OCI-LY7 (cell line): Measurements from ENCODE around the gene CHPF2. TPM values are rescaled to one million over a fixed set of nuclear protein-coding genes. Genes with fewer than 3 reads are reported as not detected.

ENCODE experiments used
- BruUV-seq: library from RNA; stranded (reverse); fragments of 400-500 nt; replicated peaks from 2 replicates; lab custom pipeline; 2021; lab: Mats Ljungman, UMichigan
- CTCF ChIA-PET: fragments of 300-600 bp; sonication (Branson Sonifier 250); formaldehyde crosslinking; loops from one replicate; lab custom pipeline; 2022; ENCODE audit warnings: antibody characterized with exemption; ENCODE audit not compliant: unreplicated experiment; lab: Charles Lee
- POLR2A ChIA-PET: fragments of 300-600 bp; sonication (Branson Sonifier 250); formaldehyde crosslinking; loops from one replicate; lab custom pipeline; 2022; ENCODE audit warnings: antibody characterized with exemption; lab: Charles Lee
- DNase-seq: peaks from one replicate; pipeline ENCODE4 v3.0.0-alpha.2; 2015; ENCODE audit warnings: low spot score
- H2AFZ ChIP-seq: fragments of 200-600 bp; sonication (generic), shearing (Covaris generic); 2 replicates; pipeline ENCODE4 v1.6.1; 2014; ENCODE audit warnings: mild to moderate bottlenecking, antibody characterized with exemption, low read length, moderate library complexity
- H3K27ac ChIP-seq: fragments of 200-600 bp; sonication (generic); 2 replicates; pipeline ENCODE4 v1.5.1; 2014; ENCODE audit warnings: mixed run types, low read depth, mild to moderate bottlenecking, moderate library complexity, low read length, inconsistent platforms; ENCODE audit not compliant: poor library complexity, severe bottlenecking
- H3K36me3 ChIP-seq: fragments of 200-600 bp; sonication (generic); 2 replicates; pipeline ENCODE4 v1.6.1; 2014; ENCODE audit warnings: mild to moderate bottlenecking, antibody characterized with exemption, low read length, moderate library complexity, mixed read lengths; ENCODE audit not compliant: insufficient read depth
- H3K4me1 ChIP-seq: fragments of 200-600 bp; sonication (generic); 2 replicates; pipeline ENCODE4 v1.5.1; 2014; ENCODE audit warnings: mild to moderate bottlenecking, low read length; ENCODE audit not compliant: insufficient read depth, poor library complexity, severe bottlenecking
- H3K4me2 ChIP-seq: fragments of 200-600 bp; sonication (generic); 2 replicates; pipeline ENCODE4 v1.6.1; 2014; ENCODE audit warnings: mild to moderate bottlenecking, low read length
- H3K4me3 ChIP-seq: fragments of 200-600 bp; sonication (generic); 2 replicates; pipeline ENCODE4 v1.5.1; 2014; ENCODE audit warnings: mild to moderate bottlenecking, low read depth, low read length; ENCODE audit not compliant: poor library complexity, severe bottlenecking
- H3K79me2 ChIP-seq: fragments of 200-600 bp; sonication (generic); 2 replicates; pipeline ENCODE4 v1.6.1; 2016; ENCODE audit warnings: low read depth, mild to moderate bottlenecking, low read length, moderate library complexity, mixed read lengths; ENCODE audit not compliant: insufficient read depth
- H3K9me2 ChIP-seq: fragments of 200-600 bp; sonication (generic); 2 replicates; pipeline ENCODE4 v1.6.1; 2016; ENCODE audit warnings: mild to moderate bottlenecking, low read length, mixed read lengths; ENCODE audit not compliant: insufficient read depth
- H3K9me3 ChIP-seq: fragments of 200-600 bp; sonication (generic); 2 replicates; pipeline ENCODE4 v1.6.1; 2014; ENCODE audit warnings: mild to moderate bottlenecking, mixed run types, low read length, mixed read lengths
- H4K20me1 ChIP-seq: fragments of 200-600 bp; sonication (generic); 2 replicates; pipeline ENCODE4 v1.6.1; 2014; ENCODE audit warnings: mild to moderate bottlenecking, antibody characterized with exemption, low read length, moderate library complexity, mixed read lengths; ENCODE audit not compliant: insufficient read depth
- CTCF ChIP-seq: fragments of 200-600 bp; sonication (generic); conservative IDR thresholded peaks from 2 replicates; pipeline ENCODE4 v1.5.1; 2014; ENCODE audit warnings: mild to moderate bottlenecking, antibody characterized with exemption, low read length, moderate library complexity, mixed read lengths
- EZH2phosphoT487 ChIP-seq: fragments of 200-600 bp; sonication (generic); IDR thresholded peaks from 2 replicates; pipeline ENCODE4 v1.6.1; 2018; ENCODE audit warnings: low read depth, borderline replicate concordance, mild to moderate bottlenecking, mixed run types, antibody characterized with exemption, low read length, moderate library complexity, mixed read lengths
- intact Hi-C: fragments of 100-400 bp; cut with micrococcal nuclease; formaldehyde crosslinking; loops from one replicate; pipeline ENCODE4 v1.10.0; 2022; ENCODE audit not compliant: unreplicated experiment
- total RNA-seq, 2 experiments: library from RNA; depleted of rRNA in 1 of 2; stranded (reverse); fragments of >200 nt in 1 of 2; shearing (Covaris generic) in 1 of 2; gene quantifications; 2 replicates each; pipeline ENCODE4 v1.2.3, GENCODE V29; 2014 to 2022

The CHPF2 gene
- total RNA-seq, 2 experiments from 2014 or later, result 27.0 to 29.8 TPM

DNA sequence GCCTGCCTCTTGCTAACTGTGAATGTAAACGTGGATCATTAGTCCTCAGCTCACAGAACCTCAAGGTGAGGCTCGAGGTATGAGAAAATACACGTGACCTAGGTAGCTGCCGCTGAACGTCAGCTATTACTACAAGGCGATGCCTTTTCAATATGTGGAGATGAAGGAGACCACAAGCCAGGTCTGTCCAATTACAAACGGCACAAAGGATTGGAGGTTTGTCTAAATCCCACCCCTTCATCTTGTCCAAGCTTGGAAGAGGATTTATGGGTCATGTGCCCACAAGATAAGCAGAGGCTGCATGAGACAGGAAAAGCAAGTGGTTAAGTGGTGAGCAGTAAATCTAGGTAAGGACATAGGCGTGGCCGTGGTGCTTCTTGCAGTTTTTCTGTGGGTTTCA is 25.4 kb upstream of the CHPF2 start:
- DNase-seq, result no peak
- Histone ChIP-seq H3K27ac (no peak overlapping the region), H3K4me1 (no peaks in the 10 kb centered on the region), H2AFZ (no peak overlapping the region), H3K4me3 (no peak overlapping the region), H3K36me3 (peaks cover 2% of the 10 kb centered on the region; the same call in 1 of the 2 replicates), H3K4me2 (no peak overlapping the region), H3K79me2 (no peaks in the 10 kb centered on the region), H4K20me1 (no peaks in the 10 kb centered on the region), H3K9me3 (no peaks in the 10 kb centered on the region), H3K9me2 (no peaks in the 10 kb centered on the region)
- POLR2A ChIA-PET, result no interaction called here
- TF ChIP-seq EZH2phosphoT487 (no peak), CTCF (no peak)
- intact Hi-C loops, result no loop called here
- BruUV-seq, result no TSS peak
- CTCF ChIA-PET, result interaction anchor here (0.5 to 0.6 kb wide), 2 partner anchors 78 to 265 kb away, joined by 4 to 6 read pairs; no protein-coding TSS in a partner anchor

DNA sequence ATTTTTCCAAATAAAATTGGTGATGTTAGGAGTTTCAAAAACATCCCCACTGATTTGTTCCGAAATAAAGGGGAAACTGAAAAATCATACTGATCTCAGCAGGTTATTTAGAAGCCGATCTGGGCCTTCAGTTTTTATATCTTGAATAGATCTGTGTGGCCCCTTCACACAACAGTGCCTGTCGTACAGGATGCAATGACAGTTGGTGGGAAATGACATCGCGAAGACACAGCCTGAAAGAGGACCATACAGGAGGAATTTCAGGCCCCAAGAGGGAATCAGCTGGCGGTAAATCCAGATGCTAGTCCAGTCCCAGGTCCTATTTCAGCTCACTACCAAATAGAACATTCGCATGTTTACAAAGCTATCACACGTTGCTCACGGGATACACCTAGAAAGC is 25.0 kb upstream of the CHPF2 start:
- no peak for DNase-seq
- H3K79me2 ChIP-seq, result no peaks in the 10 kb centered on the region
- no peak overlapping the region for H3K4me2 ChIP-seq
- POLR2A ChIA-PET, result no interaction called here
- no peaks in the 10 kb centered on the region for H3K9me2 ChIP-seq
- TF ChIP-seq EZH2phosphoT487 (no peak), CTCF (no peak)
- no peaks in the 10 kb centered on the region for H4K20me1 ChIP-seq
- no peak overlapping the region for H3K27ac ChIP-seq
- H3K4me3 ChIP-seq, result no peak overlapping the region
- CTCF ChIA-PET, result interaction anchor here (0.5 to 0.6 kb wide), 2 partner anchors 78 to 265 kb away, joined by 4 to 6 read pairs; no protein-coding TSS in a partner anchor
- intact Hi-C loops, result no loop called here
- H3K9me3 ChIP-seq, result no peaks in the 10 kb centered on the region
- BruUV-seq, result no TSS peak
- H3K4me1 ChIP-seq, result no peaks in the 10 kb centered on the region
- H2AFZ ChIP-seq, result no peak overlapping the region
- peaks cover 6% of the 10 kb centered on the region; the same call in 1 of the 2 replicates for H3K36me3 ChIP-seq

DNA sequence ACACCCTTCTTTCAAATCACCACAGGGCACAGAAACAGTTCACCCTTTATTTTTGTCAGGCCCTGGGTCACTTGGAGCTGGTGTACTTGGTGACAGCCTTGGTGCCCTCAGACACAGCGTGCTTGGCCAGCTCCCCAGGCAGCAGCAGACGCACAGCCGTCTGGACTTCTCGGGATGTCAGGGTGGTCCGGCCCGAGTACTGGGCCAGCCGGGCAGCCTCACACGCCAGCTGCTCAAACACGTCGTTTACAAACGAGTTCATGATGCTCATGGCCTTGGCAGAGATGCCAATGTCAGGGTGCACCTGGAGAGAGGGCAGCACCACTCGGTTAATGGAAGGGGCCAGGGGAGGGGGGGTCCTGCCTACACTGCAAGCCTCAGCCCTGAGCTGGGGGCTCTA is 24.5 kb upstream of the CHPF2 start:
- no TSS peak for BruUV-seq
- DNase-seq, result no peak
- H4K20me1 ChIP-seq, result no peaks in the 10 kb centered on the region
- ChIA-PET CTCF (no interaction called here), POLR2A (no interaction called here)
- no peak overlapping the region for H3K4me3 ChIP-seq
- H3K9me2 ChIP-seq, result no peaks in the 10 kb centered on the region
- no peaks in the 10 kb centered on the region for H3K4me1 ChIP-seq
- peaks cover 11% of the 10 kb centered on the region; the same call in 1 of the 2 replicates for H3K36me3 ChIP-seq
- no peaks in the 10 kb centered on the region for H3K79me2 ChIP-seq
- intact Hi-C loops, result no loop called here
- TF ChIP-seq EZH2phosphoT487 (no peak), CTCF (no peak)
- no peak overlapping the region for H3K4me2 ChIP-seq
- no peak overlapping the region for H3K27ac ChIP-seq
- H2AFZ ChIP-seq, result no peak overlapping the region
- H3K9me3 ChIP-seq, result no peaks in the 10 kb centered on the region
